Measurements from ENCODE around the gene FRMD4A. TPM values are rescaled to one million over a fixed set of nuclear protein-coding genes. Genes with fewer than 3 reads are reported as not detected.
A peak's percentile ranks its signal among the peaks of the same experiment; 100 is the strongest.

FRMD4A gene
- total RNA-seq, 1 experiment from 2014 or later: 8.8 TPM

DNA sequence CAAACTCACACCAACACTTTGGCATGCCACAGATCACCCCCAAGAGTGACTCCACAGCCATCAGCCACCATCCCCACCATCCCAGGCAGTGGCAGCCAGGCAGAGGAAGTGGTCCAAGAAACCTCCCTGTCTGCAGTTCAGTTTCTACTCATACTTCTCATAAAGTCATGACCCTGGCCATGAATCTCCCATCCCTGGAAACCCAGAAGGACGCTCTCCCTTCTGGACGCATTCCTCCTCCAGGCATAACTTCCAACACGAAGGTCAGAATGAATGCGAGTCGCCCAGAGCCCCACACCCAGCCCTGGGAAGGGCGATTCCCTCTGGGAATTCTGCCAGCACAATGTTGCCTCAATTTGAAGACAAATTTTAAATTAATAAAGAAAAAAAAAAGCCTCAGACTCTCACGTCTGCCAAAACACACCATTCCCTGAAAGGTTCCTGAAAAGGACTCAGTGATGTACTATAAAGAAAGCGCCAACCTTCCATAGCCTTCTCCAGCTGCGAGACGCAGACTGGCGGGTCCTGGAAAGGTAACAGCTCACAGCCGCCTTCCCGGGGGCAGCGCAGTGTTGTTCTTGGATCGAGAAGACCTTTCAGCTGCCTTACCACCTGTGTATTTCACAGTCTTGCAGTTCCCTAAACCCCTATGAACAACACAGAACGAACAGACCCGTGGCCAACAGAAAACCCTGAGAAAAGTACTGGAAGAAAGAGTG lies 307.6 kb downstream of the FRMD4A start:
- H3K27me3 ChIP-seq: no peaks in the 10 kb centered on the region
- no peak overlapping the region for H3K4me3 ChIP-seq
- DNase-seq: no peak
- H3K9me3 ChIP-seq: no peaks in the 10 kb centered on the region
- H3K36me3 ChIP-seq: no peaks in the 10 kb centered on the region

DNA sequence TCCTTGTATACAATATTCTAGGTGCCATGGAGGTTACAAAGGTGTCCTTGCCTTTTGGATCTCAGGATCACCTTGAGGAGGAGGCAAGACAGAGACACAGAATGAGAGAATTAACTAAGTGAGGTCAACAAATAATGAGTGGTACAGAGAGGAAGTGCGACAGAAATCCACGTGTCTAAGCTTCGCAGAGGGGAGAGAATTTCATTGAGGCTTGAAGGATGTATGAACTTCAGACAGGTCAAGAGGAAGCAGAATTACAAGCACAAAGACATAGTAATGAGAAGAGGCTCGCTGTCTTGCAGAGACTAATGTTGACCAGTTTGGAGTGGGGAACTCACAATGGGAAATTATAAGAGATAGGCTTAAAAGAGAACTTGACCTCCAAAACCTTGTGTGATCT lies 308.7 kb downstream of the FRMD4A start:
- Histone ChIP-seq H3K4me3 (no peak overlapping the region), H3K36me3 (no peaks in the 10 kb centered on the region), H3K9me3 (no peaks in the 10 kb centered on the region), H3K27me3 (no peaks in the 10 kb centered on the region)
- DNase-seq: no peak

DNA sequence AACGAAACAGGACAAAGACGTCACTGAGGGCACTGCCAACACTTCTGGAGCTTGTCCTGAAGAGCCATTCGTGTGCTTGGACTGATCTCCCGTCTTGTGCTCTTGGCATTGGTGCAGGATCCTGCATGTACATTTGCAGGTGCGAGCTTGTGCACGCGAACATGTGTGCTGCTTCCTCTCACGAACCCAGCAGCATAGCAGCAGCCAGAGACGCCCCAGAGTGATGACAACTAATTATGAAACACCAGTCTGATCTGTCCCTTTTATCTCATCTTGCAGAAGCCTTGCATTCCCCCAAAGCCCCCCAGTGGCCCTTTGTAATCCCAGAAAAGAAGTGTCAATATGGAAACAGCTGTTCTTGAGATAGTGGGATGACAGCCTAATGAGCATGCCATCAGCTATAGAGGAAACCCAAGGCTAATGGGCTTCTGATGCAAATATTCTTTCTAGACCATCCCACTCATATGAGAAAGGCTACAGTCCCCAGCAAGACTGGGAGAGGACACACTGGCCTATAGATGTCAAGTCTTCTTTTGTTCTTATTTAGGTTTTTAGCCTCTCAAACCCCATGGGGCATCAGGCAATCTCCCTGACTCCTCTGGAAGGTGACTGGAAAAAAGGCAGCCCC lies 310.6 kb downstream of the FRMD4A start:
- Histone ChIP-seq H3K9me3 (no peaks in the 10 kb centered on the region), H3K4me3 (no peak overlapping the region), H3K27me3 (no peaks in the 10 kb centered on the region), H3K36me3 (no peaks in the 10 kb centered on the region)
- DNase-seq: no peak

DNA sequence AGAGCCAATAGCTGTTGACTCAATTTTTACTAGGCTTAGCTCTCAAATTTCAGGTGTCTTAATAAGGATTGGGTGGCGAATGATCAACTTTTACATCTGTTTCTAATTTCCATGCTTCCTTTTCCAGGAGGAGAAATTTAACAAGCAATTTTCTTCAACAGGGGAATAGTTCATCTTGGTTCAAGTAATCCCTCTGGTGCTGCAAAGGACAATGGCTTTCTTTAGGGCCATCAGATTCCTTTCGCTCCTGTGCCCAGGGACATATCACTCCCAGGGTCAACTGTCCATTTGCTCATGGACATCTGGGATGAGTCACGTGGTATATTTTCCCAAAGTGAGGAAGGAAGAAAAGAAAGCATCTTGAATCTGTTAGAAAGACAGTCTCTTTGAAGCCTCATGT lies 313.3 kb downstream of the FRMD4A start:
- Histone ChIP-seq H3K36me3 (no peaks in the 10 kb centered on the region), H3K27me3 (no peaks in the 10 kb centered on the region), H3K4me3 (no peak overlapping the region), H3K9me3 (no peaks in the 10 kb centered on the region)
- no peak for DNase-seq

DNA sequence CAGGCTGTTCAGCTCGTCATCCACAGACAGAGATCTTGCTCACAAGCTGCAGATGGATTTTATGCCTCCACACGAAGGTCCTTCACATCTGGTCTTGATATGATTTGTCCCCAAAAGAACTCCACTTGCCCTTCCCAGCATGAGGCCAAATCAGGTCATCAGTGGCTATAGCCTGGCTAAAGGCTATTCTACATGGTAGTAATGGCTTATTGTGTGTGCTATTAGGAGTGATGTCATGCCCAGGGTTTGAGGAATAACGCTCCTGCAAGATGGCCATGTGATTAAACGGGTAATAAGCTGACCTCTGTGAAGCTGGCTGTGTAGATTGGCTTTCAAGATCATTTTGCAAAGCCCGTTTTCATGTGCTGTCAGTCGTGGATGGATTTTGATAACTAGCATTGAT lies 313.8 kb downstream of the FRMD4A start:
- H3K9me3 ChIP-seq: no peaks in the 10 kb centered on the region
- no peaks in the 10 kb centered on the region for H3K36me3 ChIP-seq
- H3K27me3 ChIP-seq: no peaks in the 10 kb centered on the region
- no peak overlapping the region for H3K4me3 ChIP-seq
- no peak for DNase-seq

DNA sequence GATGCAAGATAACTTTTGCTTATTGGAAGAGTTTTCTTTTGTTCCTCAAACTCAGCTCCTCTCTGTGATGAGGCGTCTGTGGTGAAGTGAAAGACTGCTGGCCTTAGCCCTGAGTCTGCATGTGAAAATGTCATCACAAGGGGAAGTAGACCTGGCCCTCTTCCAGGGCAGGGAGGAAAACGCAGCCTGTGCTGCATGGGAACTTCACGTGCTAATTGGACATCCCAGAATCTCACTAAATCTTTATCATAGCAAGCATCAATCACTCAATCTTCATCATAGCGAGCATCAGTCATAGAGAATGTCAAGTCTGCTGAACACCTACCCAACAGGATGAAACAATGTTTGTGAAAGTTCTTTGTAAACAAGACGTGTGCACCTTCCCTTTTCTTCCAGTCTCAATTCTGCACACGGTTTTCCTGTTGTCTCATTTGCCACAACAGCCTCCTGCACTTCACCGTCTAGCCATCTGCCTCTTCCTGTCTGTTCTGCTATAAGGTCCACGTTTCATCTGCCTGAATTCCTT lies 314.6 kb downstream of the FRMD4A start:
- no peaks in the 10 kb centered on the region for H3K36me3 ChIP-seq
- no peak for DNase-seq
- H3K4me3 ChIP-seq: no peak overlapping the region
- no peaks in the 10 kb centered on the region for H3K27me3 ChIP-seq
- H3K9me3 ChIP-seq: no peaks in the 10 kb centered on the region

DNA sequence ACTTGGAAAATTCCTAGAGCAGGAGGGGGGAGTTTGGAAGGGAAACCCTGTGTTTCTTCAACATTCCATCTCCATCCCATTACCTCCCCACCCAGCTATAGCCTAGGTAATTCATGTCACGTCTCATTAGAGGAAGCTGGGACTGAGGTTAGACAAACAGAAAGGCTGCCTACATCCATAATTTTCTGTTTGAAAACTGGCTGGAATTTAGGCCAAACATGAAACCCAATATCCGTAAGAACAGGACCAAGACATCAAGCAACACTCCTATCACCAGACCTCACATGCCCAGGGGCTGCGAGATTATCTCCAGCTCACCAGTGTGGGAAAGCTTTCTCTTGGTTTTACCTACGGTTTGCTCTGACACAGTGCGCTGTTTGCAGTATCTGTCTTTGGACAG lies 316.3 kb downstream of the FRMD4A start:
- Histone ChIP-seq H3K27me3 (no peaks in the 10 kb centered on the region), H3K4me3 (no peak overlapping the region), H3K36me3 (no peaks in the 10 kb centered on the region), H3K9me3 (no peaks in the 10 kb centered on the region)
- DNase-seq: no peak

DNA sequence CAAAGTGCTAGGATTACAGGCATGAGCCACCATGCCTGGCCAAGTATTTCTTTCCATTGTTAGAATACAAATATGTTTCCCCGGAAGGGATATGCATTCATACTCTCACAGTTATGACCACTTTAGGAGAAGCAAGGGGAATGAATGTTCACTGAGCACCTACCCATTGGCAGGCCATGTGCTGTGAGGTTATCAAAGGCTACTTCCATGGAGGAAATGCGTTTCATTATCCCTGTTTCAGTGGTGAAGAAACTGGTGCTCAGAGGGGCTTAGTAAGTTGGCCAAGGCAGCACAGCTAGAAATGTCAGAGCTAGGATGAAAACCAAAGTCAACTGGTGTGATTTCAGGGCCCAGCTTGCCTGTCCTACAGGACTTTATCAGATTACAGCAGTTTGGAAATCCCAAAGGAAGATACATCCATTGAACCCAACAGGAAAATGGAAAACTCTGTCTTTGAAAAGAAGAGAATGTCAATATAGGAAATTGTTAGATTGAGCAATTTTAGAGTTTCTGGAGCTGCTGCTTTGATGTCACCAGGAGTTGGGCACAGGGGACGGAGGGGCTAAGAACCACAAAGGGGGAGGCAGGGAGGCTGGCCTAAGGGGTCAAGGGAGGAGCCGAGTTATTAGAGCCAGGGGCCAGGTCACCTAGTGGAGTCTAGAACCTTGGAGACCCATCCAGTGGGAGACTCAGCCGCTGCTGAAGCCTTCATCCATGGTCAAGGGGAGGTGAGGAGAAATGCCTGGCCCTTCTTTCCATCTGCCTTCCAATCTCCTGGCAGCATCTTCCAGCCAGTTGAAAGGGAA lies 319.8 kb downstream of the FRMD4A start:
- no peaks in the 10 kb centered on the region for H3K9me3 ChIP-seq
- no peak overlapping the region for H3K4me3 ChIP-seq
- H3K36me3 ChIP-seq: no peaks in the 10 kb centered on the region
- no peaks in the 10 kb centered on the region for H3K27me3 ChIP-seq
- no peak for DNase-seq

DNA sequence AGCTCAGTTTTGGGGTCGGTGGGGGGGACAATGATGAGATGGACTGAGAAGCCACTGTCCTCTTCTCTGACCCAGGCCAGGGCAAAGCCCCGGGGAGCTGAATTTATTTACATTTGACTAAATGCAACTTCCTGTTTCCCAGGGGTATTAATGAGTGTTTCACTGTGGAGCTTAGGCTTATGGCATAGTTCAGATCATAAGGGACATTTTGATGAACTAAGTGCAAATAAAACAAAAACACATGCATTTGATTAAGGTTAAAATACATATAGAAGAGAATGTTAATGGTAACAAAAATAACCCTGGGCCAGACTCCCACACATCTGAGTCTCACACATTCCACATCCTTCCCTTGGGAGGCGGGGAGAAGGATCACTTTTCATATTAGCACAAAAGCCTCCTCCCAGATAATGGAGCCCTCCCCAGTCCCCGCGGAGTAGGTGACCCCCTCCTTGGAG lies 320.6 kb downstream of the FRMD4A start:
- no peaks in the 10 kb centered on the region for H3K36me3 ChIP-seq
- H3K9me3 ChIP-seq: no peaks in the 10 kb centered on the region
- H3K27me3 ChIP-seq: no peaks in the 10 kb centered on the region
- DNase-seq: peak; percentile 14
- peak overlapping the region; percentile 33 for H3K4me3 ChIP-seq

DNA sequence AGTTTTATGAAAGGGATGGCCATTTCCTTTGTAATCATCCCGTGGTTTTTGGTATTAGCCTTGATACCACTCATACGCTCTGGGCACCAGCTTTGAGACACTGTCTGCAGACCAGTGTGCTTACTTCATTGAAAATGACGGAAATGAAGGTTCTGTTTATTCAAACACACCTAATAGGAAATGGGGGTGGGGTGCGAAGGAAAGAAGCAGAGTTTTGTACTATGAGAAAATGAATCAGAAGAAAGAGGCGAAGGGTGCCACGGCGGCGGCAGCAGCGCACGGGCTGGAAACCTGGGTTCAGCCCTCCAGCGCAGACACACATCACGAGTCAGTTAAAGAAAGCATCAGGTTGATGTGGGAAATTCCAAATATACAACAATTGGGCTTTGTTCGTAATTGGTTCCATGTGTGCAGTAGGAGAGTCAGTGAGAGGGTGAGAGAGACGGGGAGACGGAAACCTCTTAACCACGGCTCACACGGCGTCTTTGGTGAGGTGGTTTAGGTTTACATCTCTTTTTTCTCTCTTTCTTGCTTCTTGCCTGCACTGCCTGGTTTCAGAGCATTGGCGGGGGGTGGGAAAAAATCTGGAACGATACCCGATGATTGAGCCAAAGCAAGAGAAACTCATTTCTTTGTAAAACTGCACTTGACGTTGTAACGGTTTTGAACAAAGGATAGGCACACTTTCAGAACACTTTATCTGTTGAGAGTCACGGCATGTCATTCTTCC lies 321.2 kb downstream of the FRMD4A start:
- H3K36me3 ChIP-seq: no peaks in the 10 kb centered on the region
- no peaks in the 10 kb centered on the region for H3K9me3 ChIP-seq
- H3K27me3 ChIP-seq: no peaks in the 10 kb centered on the region
- DNase-seq: peak; percentile 25
- peak overlapping the region; percentile 33 for H3K4me3 ChIP-seq

DNA sequence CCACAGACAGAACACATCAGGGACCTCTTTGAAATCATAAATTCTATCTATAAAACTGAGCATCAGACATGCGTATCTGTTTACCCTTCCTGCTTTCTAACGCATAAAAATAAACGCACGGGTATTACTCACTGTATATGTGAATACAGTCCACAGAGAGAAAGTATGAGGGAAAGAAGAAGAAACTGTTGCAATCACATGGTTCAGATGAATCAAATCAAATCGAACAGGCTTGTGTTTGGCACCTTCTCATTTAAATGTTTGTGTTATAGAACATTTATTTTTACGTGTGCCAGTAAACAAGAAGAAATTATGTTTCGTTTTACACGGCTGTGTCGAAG lies 322.0 kb downstream of the FRMD4A start:
- Histone ChIP-seq H3K9me3 (no peaks in the 10 kb centered on the region), H3K36me3 (no peaks in the 10 kb centered on the region), H3K4me3 (peak overlapping the region; percentile 33), H3K27me3 (no peaks in the 10 kb centered on the region)
- no peak for DNase-seq

DNA sequence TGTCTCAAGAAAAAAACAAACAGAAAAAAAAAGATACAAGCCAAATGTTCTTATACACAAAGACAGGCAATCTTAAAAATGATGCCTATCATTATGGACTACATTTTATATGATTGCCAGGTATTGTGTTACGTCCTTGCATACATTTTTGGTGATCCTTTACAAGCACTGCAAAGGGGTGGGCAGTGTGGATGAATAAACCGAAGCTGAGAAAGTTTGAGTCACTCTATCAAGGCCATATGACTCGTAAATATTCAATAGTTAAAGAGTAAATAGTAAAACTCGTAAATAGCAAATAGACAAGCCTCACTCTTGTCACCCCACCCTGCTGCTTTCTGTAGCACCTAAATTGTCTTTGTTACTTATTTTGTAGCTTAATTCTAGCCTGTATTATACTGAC lies 326.2 kb downstream of the FRMD4A start:
- DNase-seq: no peak
- Histone ChIP-seq H3K4me3 (no peak overlapping the region), H3K36me3 (no peaks in the 10 kb centered on the region), H3K9me3 (no peaks in the 10 kb centered on the region; the same call in 1 of the 2 replicates), H3K27me3 (no peaks in the 10 kb centered on the region)

DNA sequence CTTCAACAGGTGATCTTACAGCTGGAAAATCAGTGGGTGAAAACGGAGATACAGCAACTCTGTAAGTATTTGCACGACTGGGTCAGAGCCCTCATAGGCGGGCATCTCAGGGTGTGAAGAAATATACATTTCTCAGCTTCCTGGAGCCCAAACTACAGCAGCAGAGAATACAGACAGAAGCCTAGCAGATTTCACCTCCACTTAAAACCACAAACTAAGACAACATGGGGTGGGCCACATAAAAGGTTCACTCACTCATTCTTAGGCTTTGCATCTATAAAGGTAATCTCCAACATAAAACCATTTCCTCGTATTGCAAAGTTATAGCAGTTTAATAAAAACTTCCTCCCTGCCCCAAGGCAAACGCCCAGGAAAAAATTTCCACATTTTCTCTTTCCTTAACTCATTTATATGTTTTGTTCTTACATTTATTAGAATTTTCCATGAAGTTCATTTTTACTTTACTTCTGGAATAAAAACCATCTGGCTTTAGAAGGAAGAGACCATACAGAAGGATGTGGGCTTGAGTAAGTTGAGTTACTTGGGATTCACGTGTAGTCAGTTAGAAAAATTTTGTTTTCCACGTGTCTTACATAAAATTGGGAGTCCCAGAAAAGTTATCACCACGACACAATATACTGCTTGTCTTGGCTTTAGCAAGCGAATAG lies 327.1 kb downstream of the FRMD4A start:
- H3K9me3 ChIP-seq: no peaks in the 10 kb centered on the region; the same call in 1 of the 2 replicates
- H3K27me3 ChIP-seq: no peaks in the 10 kb centered on the region
- DNase-seq: no peak
- no peaks in the 10 kb centered on the region for H3K36me3 ChIP-seq
- H3K4me3 ChIP-seq: no peak overlapping the region

DNA sequence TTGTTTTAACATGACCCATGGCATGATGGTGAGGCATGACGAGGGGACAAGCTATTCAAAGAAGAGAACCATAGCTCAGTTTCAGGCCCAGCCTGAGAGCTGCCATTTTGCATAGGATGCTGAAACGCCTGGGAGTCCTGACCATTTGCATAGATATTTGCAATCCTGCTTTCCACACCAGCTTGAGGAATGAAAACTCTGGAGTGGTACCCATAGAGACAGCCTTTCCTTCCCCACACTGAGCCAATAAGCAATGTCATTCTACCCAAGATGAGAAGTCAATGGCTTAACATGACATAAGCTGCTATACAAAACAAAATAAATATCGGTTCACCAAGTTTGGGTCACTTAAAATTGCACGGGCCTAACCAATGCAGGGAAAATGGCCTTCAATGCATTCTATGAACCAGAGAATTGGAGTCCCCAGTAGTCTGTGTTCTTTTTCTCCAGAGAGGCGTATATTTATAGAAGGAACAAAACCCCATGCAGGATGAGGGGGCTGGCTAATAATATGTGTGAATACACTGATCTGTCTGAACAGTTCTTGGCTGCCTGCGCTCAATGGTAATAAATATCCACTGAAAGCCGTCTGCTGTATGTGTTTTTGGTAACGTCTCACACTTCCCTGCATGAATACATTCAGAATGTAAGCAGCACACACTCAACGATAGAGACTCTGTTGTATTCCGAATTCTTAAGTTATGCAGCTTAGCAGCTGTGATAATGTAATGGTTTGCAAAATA lies 329.3 kb downstream of the FRMD4A start:
- no peak for DNase-seq
- Histone ChIP-seq H3K36me3 (no peaks in the 10 kb centered on the region), H3K4me3 (no peak overlapping the region), H3K27me3 (no peaks in the 10 kb centered on the region), H3K9me3 (peaks cover 2% of the 10 kb centered on the region; the same call in 1 of the 2 replicates)

DNA sequence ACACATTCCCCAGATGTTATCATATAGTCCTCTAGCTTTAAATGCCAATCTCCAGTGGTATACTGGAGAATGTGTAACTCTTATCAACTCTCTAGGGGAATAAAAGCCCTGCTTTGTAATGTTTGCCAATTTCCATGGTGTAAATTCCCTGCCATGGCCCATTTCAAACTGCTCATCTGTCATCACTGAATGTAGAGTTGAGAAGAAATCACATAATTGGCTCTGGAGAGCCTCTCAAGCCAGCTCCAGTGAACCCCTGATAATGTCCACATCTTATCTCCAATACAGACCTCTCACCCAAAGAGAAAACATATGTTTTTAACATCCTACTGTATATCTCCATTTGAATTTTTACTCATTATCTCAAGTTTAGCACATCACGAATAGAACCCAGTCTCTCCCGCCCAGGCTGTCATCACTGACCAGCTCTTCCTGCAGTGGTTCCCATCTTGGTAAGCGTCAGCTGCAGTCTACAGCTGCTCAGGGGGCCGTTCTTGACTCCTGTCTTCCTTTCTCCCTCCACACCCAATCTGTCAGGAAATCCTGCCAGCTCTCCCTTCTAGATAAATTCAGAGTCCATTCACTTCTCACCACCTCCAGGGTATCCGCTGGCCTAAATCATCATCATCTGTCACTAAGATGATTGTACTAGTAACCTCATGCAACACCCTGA lies 332.4 kb downstream of the FRMD4A start:
- no peaks in the 10 kb centered on the region for H3K27me3 ChIP-seq
- no peak for DNase-seq
- H3K4me3 ChIP-seq: no peak overlapping the region
- peaks cover 2% of the 10 kb centered on the region; the same call in 1 of the 2 replicates for H3K9me3 ChIP-seq
- no peaks in the 10 kb centered on the region for H3K36me3 ChIP-seq
